Progenitor cell of endocrine pancreas (in vitro differentiated cells): ENCODE results near the gene OPRL1. TPM values are rescaled to one million over a fixed set of nuclear protein-coding genes. Genes with fewer than 3 reads are reported as not detected.

Experiments
- DNase-seq: peaks from one replicate; pipeline ENCODE4 v3.0.0; 2021; ENCODE audit warnings: low spot score; ENCODE audit not compliant: unreplicated experiment
- H3K27ac Mint-ChIP-seq: 2 replicates; pipeline ENCODE4 v1.8.0; 2021; ENCODE audit warnings: mild to moderate bottlenecking, moderate library complexity, mixed read lengths
- H3K27me3 Mint-ChIP-seq: 2 replicates; pipeline ENCODE4 v1.8.0; 2021; ENCODE audit warnings: mixed read lengths
- H3K36me3 Mint-ChIP-seq: 2 replicates; pipeline ENCODE4 v1.8.0; 2022; ENCODE audit warnings: mixed read lengths; ENCODE audit not compliant: insufficient read depth
- H3K4me1 Mint-ChIP-seq: 2 replicates; pipeline ENCODE4 v1.8.0; 2021; ENCODE audit warnings: low read depth, mixed read lengths
- H3K4me3 Mint-ChIP-seq: 2 replicates; pipeline ENCODE4 v1.8.0; 2021; ENCODE audit warnings: low read depth, mild to moderate bottlenecking, moderate library complexity, mixed read lengths
- H3K9me3 Mint-ChIP-seq: 2 replicates; pipeline ENCODE4 v1.8.0; 2021; ENCODE audit warnings: low read depth, mixed read lengths
- CTCF ChIP-seq: fragments of 200-600 bp; sonication (generic); IDR thresholded peaks from one replicate; pipeline ENCODE4 v1.5.0; 2021; ENCODE audit warnings: antibody characterized with exemption, mild to moderate bottlenecking; ENCODE audit not compliant: unreplicated experiment
- total RNA-seq: library from RNA; stranded (reverse); gene quantifications from 2 replicates; pipeline ENCODE4 v1.2.1, GENCODE V29; 2021

Gene OPRL1
- total RNA-seq, 1 donor from 2014 or later = 1.5 TPM

DNA sequence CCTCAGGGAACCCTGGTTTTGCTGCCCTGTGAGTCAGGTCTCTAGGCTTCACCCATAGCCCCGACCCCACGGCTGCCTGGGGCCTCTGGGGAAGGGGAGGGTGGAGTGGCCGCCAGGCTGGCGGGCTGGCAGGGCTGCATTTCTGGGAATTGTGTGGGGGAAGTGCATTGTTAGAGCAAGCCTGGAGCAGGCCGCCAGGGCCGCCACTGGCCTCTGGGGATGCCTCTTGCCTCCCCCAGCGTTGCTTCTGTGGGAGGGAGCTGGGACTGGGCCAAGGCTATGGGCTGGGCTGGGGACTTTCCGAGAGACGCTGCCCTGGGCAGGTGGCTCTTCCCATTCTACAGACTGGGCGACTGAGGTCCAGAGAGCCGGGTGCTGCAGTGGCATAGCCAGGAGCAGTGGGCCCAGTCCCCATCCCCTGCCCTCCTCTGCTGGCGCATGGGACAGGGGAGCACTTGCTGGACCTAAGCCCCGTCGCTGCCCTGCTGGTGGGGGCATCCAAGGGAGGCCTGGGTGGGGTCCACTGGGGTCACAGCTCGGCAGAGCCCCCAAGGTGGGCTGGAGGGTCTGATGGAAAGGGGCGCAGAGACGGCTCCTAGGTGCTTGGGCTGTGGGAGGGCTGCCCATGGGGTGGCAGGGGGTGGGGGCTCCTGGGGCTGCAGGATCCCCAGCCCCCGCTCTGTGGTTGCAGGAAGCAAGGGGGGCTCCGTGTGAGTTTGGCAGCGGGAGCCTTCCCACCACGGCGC, 23.8 kb upstream of the OPRL1 start:
- H3K4me3 Mint-ChIP-seq = no peak overlapping the region
- no peaks in the 10 kb centered on the region for H3K9me3 Mint-ChIP-seq
- no peak overlapping the region for H3K27ac Mint-ChIP-seq
- no peaks in the 10 kb centered on the region for H3K36me3 Mint-ChIP-seq
- peaks cover 26% of the 10 kb centered on the region for H3K27me3 Mint-ChIP-seq
- peaks cover 6% of the 10 kb centered on the region for H3K4me1 Mint-ChIP-seq
- no peak for DNase-seq
- no peak for TF ChIP-seq CTCF

DNA sequence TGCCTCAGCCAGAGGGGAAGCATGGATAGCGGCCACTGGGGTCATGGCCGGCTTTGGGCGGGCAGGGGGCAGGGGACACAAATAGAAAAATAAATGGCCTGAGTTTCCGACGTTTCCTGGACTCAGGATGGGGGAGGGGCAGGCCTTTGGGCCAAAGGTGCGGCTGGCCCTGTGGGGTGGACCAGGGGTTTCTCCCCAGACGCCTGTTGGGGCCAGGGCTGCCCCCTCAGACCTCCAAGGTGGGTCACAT, 23.3 kb upstream of the OPRL1 start:
- H3K27me3 Mint-ChIP-seq = peaks cover 24% of the 10 kb centered on the region

DNA sequence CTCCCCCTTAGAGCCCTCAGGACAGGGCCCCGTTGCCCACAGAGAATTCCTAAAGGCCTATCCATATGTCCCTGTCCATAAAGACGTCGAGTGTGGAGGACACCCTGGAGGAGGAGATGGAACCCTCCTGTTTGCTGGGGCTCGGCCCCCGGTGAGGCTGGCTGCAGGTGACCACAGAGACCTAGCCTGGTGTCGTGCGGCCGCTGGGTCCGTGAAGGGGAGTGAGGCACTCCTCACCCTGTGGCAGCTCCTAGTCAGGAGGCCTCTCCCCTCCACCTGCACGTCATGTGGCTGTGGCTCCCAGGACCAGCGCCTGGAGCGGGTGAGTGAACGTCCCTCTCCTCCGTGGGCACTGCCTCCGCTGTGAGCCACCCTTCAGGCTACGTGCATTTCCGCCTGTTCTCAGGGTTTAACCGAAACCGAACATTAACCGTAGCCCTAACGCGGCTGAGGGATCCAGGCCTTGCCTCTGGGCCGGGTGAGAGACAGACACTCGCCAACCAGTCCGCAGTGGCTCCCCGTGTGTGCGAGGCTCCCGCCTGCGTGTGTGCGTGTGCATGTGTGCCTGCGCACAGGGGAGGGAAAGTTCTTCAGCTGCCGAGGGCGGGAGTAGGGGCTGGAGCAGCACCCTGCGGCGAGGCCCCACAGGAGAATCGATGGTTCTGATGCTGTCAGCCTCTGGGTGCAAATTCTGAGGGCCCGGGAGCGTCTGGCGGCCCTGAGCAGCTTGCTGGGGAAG, 22.8 kb upstream of the OPRL1 start:
- Mint-ChIP-seq H3K9me3 (no peaks in the 10 kb centered on the region), H3K27ac (no peak overlapping the region), H3K27me3 (peaks cover 20% of the 10 kb centered on the region), H3K4me1 (peaks cover 7% of the 10 kb centered on the region), H3K4me3 (no peak overlapping the region), H3K36me3 (no peaks in the 10 kb centered on the region)
- no peak for TF ChIP-seq CTCF
- no peak for DNase-seq

More for the DNA sequence above, 23.3 kb upstream of the OPRL1 start:
- no peak for TF ChIP-seq CTCF
- Mint-ChIP-seq H3K36me3 (no peaks in the 10 kb centered on the region), H3K4me3 (no peak overlapping the region), H3K4me1 (peaks cover 6% of the 10 kb centered on the region), H3K27ac (no peak overlapping the region), H3K9me3 (no peaks in the 10 kb centered on the region)
- DNase-seq = no peak

DNA sequence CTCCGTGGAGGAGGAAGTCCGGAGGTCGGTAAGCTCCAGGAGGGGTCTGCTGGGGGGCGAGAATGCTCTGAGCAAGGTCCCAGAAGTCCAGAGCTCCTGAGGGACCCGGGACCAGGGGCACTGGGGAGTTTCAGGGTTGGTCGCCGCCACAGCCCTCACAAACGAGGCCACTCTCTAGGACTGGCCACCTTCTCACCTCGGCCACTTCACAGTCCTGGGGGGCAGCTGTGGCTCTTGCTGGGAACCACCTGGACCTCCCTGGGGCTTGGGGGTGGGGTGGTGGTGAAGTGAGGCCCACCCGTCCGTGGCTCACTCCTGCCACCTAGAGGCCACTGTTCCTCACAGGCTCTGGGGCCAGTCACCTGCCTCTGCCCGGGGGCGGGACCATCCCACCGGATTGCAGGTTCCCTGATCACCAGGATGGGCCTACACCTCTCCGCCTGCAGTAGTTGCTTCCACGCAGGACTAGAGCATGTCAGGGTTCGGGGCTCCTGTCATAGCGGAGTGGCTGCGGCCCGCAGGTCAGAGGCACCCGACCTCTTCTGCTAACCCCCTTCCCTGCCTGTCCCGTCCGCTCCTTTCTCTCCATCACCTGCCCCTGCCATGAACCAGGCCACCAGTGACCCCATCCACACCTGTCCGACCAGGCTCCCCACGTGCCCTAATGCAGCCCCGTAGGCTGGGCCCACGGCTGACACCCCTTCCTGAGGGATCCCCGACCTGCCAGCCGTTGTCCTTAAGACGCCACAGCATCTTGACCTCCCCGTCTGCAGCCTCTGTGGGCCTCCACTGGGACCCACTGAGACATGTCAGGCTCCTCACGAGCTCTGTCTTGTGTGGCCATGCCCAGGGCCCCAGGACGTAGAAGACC, 22.0 kb upstream of the OPRL1 start:
- H3K4me1 Mint-ChIP-seq = peaks cover 11% of the 10 kb centered on the region
- H3K27ac Mint-ChIP-seq = no peak overlapping the region

More for the DNA sequence above, 22.0 kb upstream of the OPRL1 start:
- TF ChIP-seq CTCF = peak; percentile 87
- Mint-ChIP-seq H3K9me3 (no peaks in the 10 kb centered on the region), H3K4me3 (no peak overlapping the region), H3K36me3 (no peaks in the 10 kb centered on the region), H3K27me3 (peaks cover 16% of the 10 kb centered on the region)
- DNase-seq = peak; percentile 86
